SK-N-MC (cell line): Measurements from ENCODE around the gene CACNA1C.

ENCODE experiments used
- DNase-seq: peaks from one replicate; pipeline ENCODE4 v3.0.0-alpha.2; 2011; ENCODE audit warnings: low read depth, low spot score
- H3K27ac ChIP-seq: fragments of 200-600 bp; sonication (generic); 2 replicates; pipeline ENCODE4 v1.5.1; 2016; ENCODE audit warnings: mixed run types
- H3K36me3 ChIP-seq: fragments of 200-600 bp; sonication (generic); 2 replicates; pipeline ENCODE4 v1.6.1; 2017; ENCODE audit warnings: antibody characterized with exemption, low read length, mixed read lengths; ENCODE audit not compliant: insufficient read depth
- H3K4me3 ChIP-seq: fragments of 200-600 bp; sonication (generic); 2 replicates; pipeline ENCODE4 v1.5.1; 2016
- H3K9ac ChIP-seq: fragments of 200-600 bp; sonication (generic); 2 replicates; pipeline ENCODE4 v1.8.0; 2017; ENCODE audit warnings: mixed run types, mixed read lengths; ENCODE audit not compliant: insufficient read length
- H3K9me3 ChIP-seq: fragments of 200-600 bp; sonication (generic); 2 replicates; pipeline ENCODE4 v1.6.1; 2017; ENCODE audit warnings: low read depth, mild to moderate bottlenecking, antibody characterized with exemption, low read length, moderate library complexity, mixed read lengths
- EZH2 ChIP-seq: fragments of 200-600 bp; sonication (generic); IDR thresholded peaks from one replicate; pipeline ENCODE4 v1.6.1; 2017; ENCODE audit warnings: antibody characterized with exemption
- FOXP2 ChIP-seq: optimal IDR thresholded peaks from 2 replicates; pipeline ENCODE3; 2011; ENCODE audit warnings: mild to moderate bottlenecking, moderate library complexity; ENCODE audit not compliant: insufficient read depth; ENCODE audit errors: extremely low read length, control extremely low read depth
- POLR2AphosphoS5 ChIP-seq: IDR thresholded peaks from 2 replicates; pipeline ENCODE4 v1.6.1; 2012; ENCODE audit warnings: mild to moderate bottlenecking, low read depth, low read length, borderline replicate concordance

The CACNA1C gene

DNA sequence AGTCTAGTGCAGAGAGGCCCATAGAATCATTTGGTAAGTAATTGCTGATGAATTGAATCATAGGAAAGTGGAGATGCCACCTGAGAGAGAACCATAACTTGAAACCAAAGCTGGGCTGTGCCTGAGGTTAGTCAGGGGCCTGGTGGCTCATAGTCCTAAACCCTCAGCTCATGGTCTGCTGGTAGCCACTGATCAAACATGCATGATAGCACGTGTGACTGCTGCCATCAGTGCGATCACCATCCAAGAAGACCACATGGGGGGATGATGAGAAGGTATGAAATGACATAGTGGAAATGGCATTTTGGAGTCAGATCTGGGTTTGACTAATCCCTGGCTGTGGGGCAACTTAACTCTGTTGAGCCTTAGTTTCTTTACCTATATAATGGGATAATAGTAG is 190.5 kb downstream of the CACNA1C start:
- H3K9ac ChIP-seq: no peak overlapping the region
- H3K9me3 ChIP-seq: no peaks in the 10 kb centered on the region
- H3K27ac ChIP-seq: no peak overlapping the region
- DNase-seq: no peak
- no peaks in the 10 kb centered on the region for H3K36me3 ChIP-seq
- TF ChIP-seq FOXP2: no peak
- no peak for TF ChIP-seq POLR2AphosphoS5
- no peak for TF ChIP-seq EZH2
- H3K4me3 ChIP-seq: no peak overlapping the region

DNA sequence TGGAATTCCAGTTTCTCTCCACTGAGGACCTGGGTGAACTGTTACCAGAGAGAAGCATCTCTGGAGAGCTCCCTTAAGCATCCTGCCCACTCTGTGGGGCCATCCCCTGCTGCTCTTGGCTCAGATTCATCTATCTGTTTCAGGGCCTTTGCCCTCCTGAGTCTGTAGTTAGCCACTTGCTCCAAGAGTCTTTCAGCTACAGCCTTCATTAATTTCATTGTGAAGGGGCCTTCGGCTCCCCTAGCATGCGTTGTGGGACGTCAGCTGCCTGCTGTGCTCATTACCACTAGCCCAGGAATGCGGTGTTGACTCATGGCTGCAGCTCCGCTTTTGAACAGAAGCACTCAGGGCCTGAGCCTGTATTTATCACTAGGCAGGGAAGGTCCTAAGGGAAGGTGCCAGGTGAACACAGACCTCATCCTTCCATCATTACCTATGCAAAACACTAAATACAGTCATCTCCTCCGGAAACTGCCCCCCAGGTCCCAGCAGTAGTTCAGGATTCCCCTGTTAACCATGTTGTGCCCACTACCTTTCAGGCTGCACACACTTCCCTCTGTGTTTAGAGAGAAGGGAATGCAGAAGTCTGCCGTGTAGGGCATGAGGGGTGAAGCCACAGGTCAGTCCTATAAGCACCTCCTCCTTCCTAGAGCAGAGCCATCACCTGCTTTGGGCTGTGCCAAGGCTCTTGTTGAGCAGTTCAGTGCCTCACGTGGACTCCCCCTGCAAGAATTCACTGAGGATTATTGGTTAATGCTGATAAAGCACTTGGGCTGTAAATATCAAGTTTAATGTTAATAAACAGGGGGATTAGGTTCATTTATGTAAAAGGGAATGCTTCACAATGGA is 191.4 kb downstream of the CACNA1C start:
- Histone ChIP-seq H3K9me3 (no peaks in the 10 kb centered on the region), H3K9ac (no peak overlapping the region), H3K4me3 (no peak overlapping the region), H3K27ac (no peak overlapping the region), H3K36me3 (no peaks in the 10 kb centered on the region)
- no peak for DNase-seq
- TF ChIP-seq EZH2 (no peak), POLR2AphosphoS5 (no peak), FOXP2 (no peak)

DNA sequence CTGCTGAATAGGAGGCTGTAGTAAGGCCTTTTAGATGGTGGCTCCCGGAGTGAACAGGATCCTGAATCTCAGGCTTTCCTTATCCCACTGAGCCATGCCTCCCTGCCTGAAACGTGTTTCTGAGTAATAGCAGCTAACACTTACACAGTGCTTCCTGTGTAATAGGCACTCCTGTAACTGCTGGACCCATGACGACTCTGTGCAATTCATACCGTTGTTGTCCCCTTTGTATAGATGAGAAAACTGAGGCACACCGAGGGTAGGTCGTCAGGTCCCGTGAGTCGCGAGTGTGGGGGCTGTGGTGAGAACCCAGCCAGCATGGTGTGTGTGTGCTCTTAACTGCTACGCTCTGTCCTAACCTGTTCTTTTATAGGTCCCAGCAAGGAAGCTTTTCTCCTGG is 193.6 kb downstream of the CACNA1C start:
- no peak for DNase-seq
- Histone ChIP-seq H3K27ac (no peak overlapping the region), H3K9ac (no peak overlapping the region), H3K9me3 (no peaks in the 10 kb centered on the region), H3K4me3 (no peak overlapping the region), H3K36me3 (no peaks in the 10 kb centered on the region)
- no peak for TF ChIP-seq FOXP2
- no peak for TF ChIP-seq POLR2AphosphoS5
- TF ChIP-seq EZH2: no peak

DNA sequence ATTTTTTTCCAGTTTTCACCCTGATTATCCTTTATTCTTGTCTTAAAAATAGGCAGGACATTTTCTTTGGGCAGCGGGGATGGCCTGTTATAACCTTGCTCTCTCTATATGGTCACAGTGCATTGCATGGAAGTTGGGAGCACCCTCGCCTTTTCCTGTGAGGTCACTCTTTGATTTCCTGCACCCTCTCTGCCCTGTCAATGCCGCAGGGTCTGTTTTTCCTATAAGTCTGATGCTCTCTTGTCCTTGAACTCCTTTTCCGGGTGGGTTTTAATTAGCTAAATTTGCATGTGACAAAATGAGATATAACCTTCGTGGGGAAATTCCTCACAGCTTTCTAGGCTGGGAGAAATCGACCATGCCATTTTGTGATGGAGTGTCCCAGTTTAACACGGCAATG is 194.3 kb downstream of the CACNA1C start:
- Histone ChIP-seq H3K9ac (no peak overlapping the region), H3K36me3 (no peaks in the 10 kb centered on the region), H3K27ac (no peak overlapping the region), H3K9me3 (no peaks in the 10 kb centered on the region), H3K4me3 (no peak overlapping the region)
- TF ChIP-seq EZH2: no peak
- TF ChIP-seq FOXP2: no peak
- no peak for TF ChIP-seq POLR2AphosphoS5
- no peak for DNase-seq

DNA sequence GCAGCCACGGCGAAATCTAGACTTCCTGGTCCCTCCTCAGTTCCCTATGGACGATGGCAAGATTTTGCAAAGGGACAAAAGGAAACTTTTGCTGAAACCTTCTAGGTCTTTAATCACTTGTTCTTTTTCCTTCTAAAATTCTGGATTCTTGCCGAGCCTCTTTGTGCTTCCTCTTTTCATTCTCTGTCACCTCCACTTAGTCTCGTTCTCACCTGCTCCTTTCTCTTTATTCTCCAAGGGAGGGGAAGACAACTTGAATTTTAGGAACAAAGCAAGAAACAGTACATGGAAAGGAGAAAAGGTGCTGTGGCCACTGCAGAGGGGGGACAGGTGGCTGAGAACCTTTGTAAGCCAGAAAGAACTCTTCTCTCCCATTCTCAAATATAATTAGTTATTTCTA is 194.8 kb downstream of the CACNA1C start:
- H3K9ac ChIP-seq: no peak overlapping the region
- H3K36me3 ChIP-seq: no peaks in the 10 kb centered on the region
- TF ChIP-seq EZH2 (no peak), POLR2AphosphoS5 (no peak), FOXP2 (no peak)
- H3K4me3 ChIP-seq: no peak overlapping the region
- no peak overlapping the region for H3K27ac ChIP-seq
- H3K9me3 ChIP-seq: no peaks in the 10 kb centered on the region
- DNase-seq: no peak

DNA sequence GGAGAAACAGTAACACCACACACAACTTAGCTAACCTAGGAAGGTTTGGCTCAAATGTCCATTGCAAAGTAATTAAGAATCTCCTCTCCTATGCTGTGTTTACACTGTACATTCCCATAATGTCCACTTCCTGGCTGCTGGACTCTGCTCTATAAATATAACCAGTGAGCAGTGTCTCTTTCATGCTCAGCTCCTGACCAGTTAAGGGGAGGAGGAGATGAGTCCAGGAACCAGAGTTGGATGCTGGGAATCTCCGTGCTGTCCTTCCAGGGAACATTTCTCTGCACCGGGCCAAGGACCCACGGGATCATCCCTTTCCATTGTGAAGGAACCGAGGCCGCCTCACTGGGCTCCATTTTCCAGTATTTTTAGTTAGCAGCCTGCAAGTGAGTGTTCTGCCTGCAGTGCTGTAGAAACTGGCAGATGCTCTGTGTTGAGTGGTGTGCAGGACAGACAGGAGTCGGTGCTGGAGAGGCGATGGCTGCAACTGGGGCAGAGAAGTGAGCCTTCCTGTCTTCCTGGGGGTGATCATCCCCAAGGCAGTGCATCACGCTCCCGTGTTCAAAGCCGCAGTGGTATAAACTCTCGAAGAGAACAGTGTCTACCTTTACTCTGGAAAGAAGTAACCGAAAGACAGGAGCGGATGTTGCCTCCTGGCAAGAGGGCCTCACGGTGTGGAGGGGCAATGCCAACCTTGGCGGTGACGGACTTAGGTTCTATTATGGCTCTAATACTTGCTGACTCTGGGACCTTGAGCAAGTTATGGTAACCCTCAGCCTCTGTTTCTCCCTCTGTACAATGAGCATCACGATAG is 195.5 kb downstream of the CACNA1C start:
- TF ChIP-seq EZH2 (no peak), POLR2AphosphoS5 (no peak), FOXP2 (no peak)
- H3K36me3 ChIP-seq: no peaks in the 10 kb centered on the region
- H3K27ac ChIP-seq: no peak overlapping the region
- DNase-seq: no peak
- H3K9me3 ChIP-seq: no peaks in the 10 kb centered on the region
- H3K4me3 ChIP-seq: no peak overlapping the region
- no peak overlapping the region for H3K9ac ChIP-seq

DNA sequence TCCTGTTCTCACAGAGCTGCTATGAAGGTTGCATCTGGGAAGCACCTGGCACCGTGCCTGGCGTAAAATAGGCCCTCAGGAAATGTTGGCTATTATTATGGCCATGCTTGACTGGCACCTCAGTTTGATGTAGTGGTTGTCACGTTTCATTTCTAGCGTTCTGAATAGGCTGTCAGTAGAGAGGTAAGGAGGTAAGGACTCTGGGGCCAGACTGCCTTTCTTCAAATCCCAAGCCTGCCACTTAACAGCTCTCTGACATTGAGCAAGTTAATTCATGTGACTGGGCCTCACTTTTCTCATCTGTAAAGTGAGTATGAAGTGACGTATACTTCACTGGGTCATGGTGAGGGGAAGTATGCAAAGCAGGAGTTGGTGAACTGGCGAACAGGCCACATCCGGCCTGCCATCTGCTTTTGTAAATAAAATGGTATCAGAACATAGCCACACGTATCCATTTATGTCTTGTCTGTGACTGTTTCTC is 196.2 kb downstream of the CACNA1C start:
- H3K27ac ChIP-seq: no peak overlapping the region

DNA sequence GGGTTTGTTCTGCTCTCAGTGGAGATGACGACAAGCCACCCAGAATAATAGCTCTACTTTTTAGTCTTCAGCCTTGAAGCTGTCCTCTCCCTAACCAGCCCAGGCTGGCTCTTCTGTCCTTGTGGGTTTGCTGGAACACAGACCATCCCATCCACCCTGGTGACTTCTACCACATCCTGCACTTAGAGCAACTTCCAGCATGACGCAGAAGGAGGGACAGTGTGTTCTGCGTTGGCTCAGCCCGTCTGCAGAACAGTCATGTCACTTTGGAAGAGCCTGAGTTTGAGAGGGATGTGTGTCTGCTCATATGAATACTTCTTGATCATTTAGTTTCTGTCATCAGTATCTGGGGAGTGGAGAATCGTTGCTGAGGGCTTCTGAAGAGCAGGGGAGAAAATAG is 198.0 kb downstream of the CACNA1C start:
- H3K4me3 ChIP-seq: no peak overlapping the region
- no peaks in the 10 kb centered on the region for H3K9me3 ChIP-seq
- H3K27ac ChIP-seq: no peak overlapping the region
- TF ChIP-seq FOXP2 (no peak), EZH2 (no peak), POLR2AphosphoS5 (no peak)
- no peak overlapping the region for H3K9ac ChIP-seq
- H3K36me3 ChIP-seq: no peaks in the 10 kb centered on the region
- no peak for DNase-seq

More for the DNA sequence above, 196.2 kb downstream of the CACNA1C start:
- no peaks in the 10 kb centered on the region for H3K36me3 ChIP-seq
- no peaks in the 10 kb centered on the region for H3K9me3 ChIP-seq
- H3K4me3 ChIP-seq: no peak overlapping the region
- TF ChIP-seq FOXP2 (no peak), POLR2AphosphoS5 (no peak), EZH2 (no peak)
- H3K9ac ChIP-seq: no peak overlapping the region
- DNase-seq: no peak
